Skin of body (tissue), 2 donors: ENCODE measurements around the gene SOWAHA. TPM values are rescaled to one million over a fixed set of nuclear protein-coding genes. Genes with fewer than 3 reads are reported as not detected.
A peak's percentile ranks its signal among the peaks of the same experiment; 100 is the strongest.
"Not testable (repeated sequence)": the region's sequence is repeated elsewhere in the genome, so short reads cannot be mapped to it uniquely, and the experiment has no call there.

Experiments used
- DNase-seq: peaks from one replicate; lab custom pipeline; 2025; lab: John Stamatoyannopoulos, UW
- total RNA-seq: library from RNA; depleted of rRNA; stranded (reverse); fragments of >200 nt; gene quantifications from one replicate; pipeline ENCODE4 v1.2.3, GENCODE V29; 2014

The SOWAHA gene
- total RNA-seq, 1 donor from 2014 or later = 0.10 TPM

GRCh38 chr5:132806804-132807162, 6.3 kb upstream of the SOWAHA start:
- DNase-seq = not testable (repeated sequence)

- no peak for DNase-seq
These were observed 5.8 kb upstream of the SOWAHA start for GRCh38 chr5:132807163-132807838.

- no peak for DNase-seq
These were observed 4.7 kb upstream of the SOWAHA start for GRCh38 chr5:132808448-132808847.

GRCh38 chr5:132808866-132809265, 4.2 kb upstream of the SOWAHA start:
- DNase-seq = no peak

GRCh38 chr5:132810605-132811004, 2.5 kb upstream of the SOWAHA start:
- DNase-seq = no peak

GRCh38 chr5:132812123-132812765, 858 bp upstream of the SOWAHA start:
- no peak for DNase-seq

- no peak for DNase-seq
These were observed 749 bp downstream of the SOWAHA start for GRCh38 chr5:132813599-132814502.

- no peak for DNase-seq
These were observed 1.6 kb downstream of the SOWAHA start for GRCh38 chr5:132814503-132815294.

GRCh38 chr5:132815454-132815853, 2.4 kb downstream of the SOWAHA start:
- DNase-seq = no peak

GRCh38 chr5:132816083-132816482, 3.0 kb downstream of the SOWAHA start:
- no peak for DNase-seq

GRCh38 chr5:132816554-132816953, 3.5 kb downstream of the SOWAHA start:
- DNase-seq = no peak

GRCh38 chr5:132817011-132817410, 3.9 kb downstream of the SOWAHA start:
- no peak for DNase-seq

- no peak for DNase-seq
These were observed 6.4 kb downstream of the SOWAHA start for GRCh38 chr5:132819468-132819867.

GRCh38 chr5:132820162-132820754, 7.2 kb downstream of the SOWAHA start:
- peak; percentile 65 for DNase-seq

GRCh38 chr5:132821350-132821749, 8.2 kb downstream of the SOWAHA start:
- no peak for DNase-seq

GRCh38 chr5:132821791-132822190, 8.7 kb downstream of the SOWAHA start:
- DNase-seq = peak; percentile 46

GRCh38 chr5:132822650-132823480, 9.8 kb downstream of the SOWAHA start:
- no peak for DNase-seq

GRCh38 chr5:132823481-132824050, 10.5 kb downstream of the SOWAHA start:
- DNase-seq = no peak

GRCh38 chr5:132824426-132824825, 11.3 kb downstream of the SOWAHA start:
- DNase-seq = no peak
